IPS DF 6.9 (cell line): ENCODE data around the gene HUWE1.

Experiments used
- DNase-seq: peaks from one replicate; pipeline ENCODE4 v3.0.0-alpha.2; 2013; ENCODE audit warnings: low read depth, low spot score
- H3K27ac ChIP-seq: one replicate; pipeline ENCODE4 v1.5.1; 2013; ENCODE audit warnings: low read length, control low read depth
- H3K27me3 ChIP-seq: 2 replicates; pipeline ENCODE4 v1.6.1; 2013; ENCODE audit warnings: mild to moderate bottlenecking, low read length; ENCODE audit not compliant: control insufficient read depth, insufficient read depth
- H3K36me3 ChIP-seq: 2 replicates; pipeline ENCODE4 v1.6.1; 2013; ENCODE audit warnings: low read length; ENCODE audit not compliant: control insufficient read depth, insufficient read depth
- H3K4me1 ChIP-seq: 2 replicates; pipeline ENCODE4 v1.6.1; 2013; ENCODE audit warnings: low read length; ENCODE audit not compliant: control insufficient read depth, insufficient read depth
- H3K4me3 ChIP-seq: 2 replicates; pipeline ENCODE4 v1.5.1; 2013; ENCODE audit warnings: mild to moderate bottlenecking, low read length
- H3K9me3 ChIP-seq: 2 replicates; pipeline ENCODE4 v1.6.1; 2013; ENCODE audit warnings: low read length, inconsistent platforms; ENCODE audit not compliant: control insufficient read depth, insufficient read depth
- WGBS: extraction: QIAGEN DNeasy Blood & Tissue Kit; methylation state at CpG from one replicate; pipeline ENCODE4 v1.1.7; 2013; ENCODE audit warnings: mixed read lengths, missing lambda C conversion rate; ENCODE audit not compliant: insufficient read length, insufficient coverage; 5-methylcytosine and 5-hydroxymethylcytosine counted together

Gene HUWE1

GRCh38 chrX:53716328-53717088, 30.0 kb upstream of the HUWE1 start:
- no peaks in the 10 kb centered on the region for H3K9me3 ChIP-seq
- no peak overlapping the region for H3K27ac ChIP-seq
- no peaks in the 10 kb centered on the region for H3K27me3 ChIP-seq
- no peak for DNase-seq
- no CpG with 5 or more reads among the region's 4 CpGs for WGBS
- no peaks in the 10 kb centered on the region for H3K36me3 ChIP-seq
- H3K4me1 ChIP-seq, result no peaks in the 10 kb centered on the region
- H3K4me3 ChIP-seq, result no peak overlapping the region

GRCh38 chrX:53715346-53715924, 28.9 kb upstream of the HUWE1 start:
- no peaks in the 10 kb centered on the region for H3K27me3 ChIP-seq
- H3K9me3 ChIP-seq, result no peaks in the 10 kb centered on the region
- WGBS, result no CpG with 5 or more reads among the region's 3 CpGs
- no peaks in the 10 kb centered on the region for H3K36me3 ChIP-seq
- no peaks in the 10 kb centered on the region for H3K4me1 ChIP-seq
- H3K4me3 ChIP-seq, result no peak overlapping the region
- DNase-seq, result no peak
- no peak overlapping the region for H3K27ac ChIP-seq

GRCh38 chrX:53714580-53715345, 28.2 kb upstream of the HUWE1 start:
- no peak overlapping the region for H3K27ac ChIP-seq

GRCh38 chrX:53713987-53714579, 27.6 kb upstream of the HUWE1 start:
- Histone ChIP-seq H3K36me3 (no peaks in the 10 kb centered on the region), H3K27ac (no peak overlapping the region), H3K9me3 (no peaks in the 10 kb centered on the region), H3K4me3 (no peak overlapping the region), H3K27me3 (no peaks in the 10 kb centered on the region), H3K4me1 (no peaks in the 10 kb centered on the region)
- DNase-seq, result no peak
- WGBS, result no CpG with 5 or more reads among the region's 6 CpGs

More at GRCh38 chrX:53714580-53715345, 28.2 kb upstream of the HUWE1 start:
- DNase-seq, result no peak
- Histone ChIP-seq H3K4me3 (no peak overlapping the region), H3K27me3 (no peaks in the 10 kb centered on the region), H3K4me1 (no peaks in the 10 kb centered on the region), H3K9me3 (no peaks in the 10 kb centered on the region), H3K36me3 (no peaks in the 10 kb centered on the region)
- WGBS, result no CpG with 5 or more reads among the region's 4 CpGs

GRCh38 chrX:53711436-53711835, 24.9 kb upstream of the HUWE1 start:
- Histone ChIP-seq H3K36me3 (no peaks in the 10 kb centered on the region), H3K27ac (no peak overlapping the region), H3K4me3 (no peak overlapping the region), H3K9me3 (no peaks in the 10 kb centered on the region), H3K4me1 (no peaks in the 10 kb centered on the region), H3K27me3 (no peaks in the 10 kb centered on the region)
- WGBS, result no CpG with 5 or more reads among the region's 6 CpGs
- no peak for DNase-seq

GRCh38 chrX:53704854-53705253, 18.3 kb upstream of the HUWE1 start:
- DNase-seq, result no peak
- Histone ChIP-seq H3K9me3 (no peaks in the 10 kb centered on the region), H3K4me1 (no peaks in the 10 kb centered on the region), H3K36me3 (no peaks in the 10 kb centered on the region), H3K27me3 (no peaks in the 10 kb centered on the region), H3K4me3 (no peak overlapping the region), H3K27ac (no peak overlapping the region)
- no CpG with 5 or more reads among the region's 3 CpGs for WGBS

GRCh38 chrX:53704294-53704693, 17.8 kb upstream of the HUWE1 start:
- no peaks in the 10 kb centered on the region for H3K4me1 ChIP-seq
- H3K36me3 ChIP-seq, result no peaks in the 10 kb centered on the region
- no CpG with 5 or more reads among the region's 4 CpGs for WGBS
- no peak for DNase-seq
- H3K27ac ChIP-seq, result no peak overlapping the region
- H3K27me3 ChIP-seq, result no peaks in the 10 kb centered on the region
- no peak overlapping the region for H3K4me3 ChIP-seq
- no peaks in the 10 kb centered on the region for H3K9me3 ChIP-seq

- H3K4me3 ChIP-seq, result no peak overlapping the region
- H3K27me3 ChIP-seq, result no peaks in the 10 kb centered on the region
- no peak overlapping the region for H3K27ac ChIP-seq
- H3K9me3 ChIP-seq, result no peaks in the 10 kb centered on the region
- no peak for DNase-seq
- WGBS, result no CpG with 5 or more reads among the region's 10 CpGs
- no peaks in the 10 kb centered on the region for H3K36me3 ChIP-seq
- no peaks in the 10 kb centered on the region for H3K4me1 ChIP-seq
Observed at GRCh38 chrX:53695946-53696549, 9.5 kb upstream of the HUWE1 start.

GRCh38 chrX:53694642-53695041, 8.1 kb upstream of the HUWE1 start:
- Histone ChIP-seq H3K36me3 (no peaks in the 10 kb centered on the region), H3K27ac (no peak overlapping the region), H3K9me3 (no peaks in the 10 kb centered on the region), H3K4me3 (no peak overlapping the region), H3K27me3 (no peaks in the 10 kb centered on the region), H3K4me1 (no peaks in the 10 kb centered on the region)
- no peak for DNase-seq
- no CpG with 5 or more reads among the region's 1 CpG for WGBS

- Histone ChIP-seq H3K27ac (no peak overlapping the region), H3K4me1 (no peaks in the 10 kb centered on the region), H3K36me3 (no peaks in the 10 kb centered on the region), H3K4me3 (no peak overlapping the region), H3K27me3 (no peaks in the 10 kb centered on the region), H3K9me3 (no peaks in the 10 kb centered on the region)
- DNase-seq, result no peak
- no CpG with 5 or more reads among the region's 7 CpGs for WGBS
Observed at GRCh38 chrX:53688300-53688699, 1.8 kb upstream of the HUWE1 start.
